Stimulated activated CD8-positive, alpha-beta memory T cell treated with anti-CD3 and anti-CD28 coated beads, Interleukin-15, amount 100 ng/mL, for 48 hours (primary cell): Measurements from ENCODE around the gene ZSCAN22.
"Not testable (repeated sequence)": the region's sequence is repeated elsewhere in the genome, so short reads cannot be mapped to it uniquely, and the experiment has no call there.

Source experiments
- DNase-seq, 2 donors: peaks; one replicate each; pipeline ENCODE4 v3.0.0-alpha.2; 2020; ENCODE audit warnings: low read depth in 2 of 2

Gene ZSCAN22

GRCh38 chr19:58372311-58373133 lies 45.7 kb downstream of the ZSCAN22 start:
- no peak for DNase-seq

GRCh38 chr19:58374200-58374599 lies 47.4 kb downstream of the ZSCAN22 start:
- DNase-seq: no peak

GRCh38 chr19:58376724-58377123 lies 49.9 kb downstream of the ZSCAN22 start:
- DNase-seq: not testable (repeated sequence)

- DNase-seq: no peak
Measured at GRCh38 chr19:58379246-58379645, 52.5 kb downstream of the ZSCAN22 start.

- no peak for DNase-seq
Measured at GRCh38 chr19:58380037-58380661, 53.4 kb downstream of the ZSCAN22 start.

- peak; percentile 97 to 98 for DNase-seq
Measured at GRCh38 chr19:58380662-58381459, 54.1 kb downstream of the ZSCAN22 start, which contains the start of gene ZNF837. Gene ZNF837 (minus strand): TSS chr19:58381030. CDS start chr19:58369332, 11,698 bp downstream.

- no peak for DNase-seq
Measured at GRCh38 chr19:58381460-58382212, 54.8 kb downstream of the ZSCAN22 start.

- DNase-seq: no peak
Measured at GRCh38 chr19:58382997-58383603, 56.3 kb downstream of the ZSCAN22 start.

- no peak for DNase-seq
Measured at GRCh38 chr19:58385313-58385890, 58.6 kb downstream of the ZSCAN22 start.

GRCh38 chr19:58385891-58386575 lies 59.2 kb downstream of the ZSCAN22 start:
- no peak for DNase-seq

- peak; percentile 90 to 93 for DNase-seq
Measured at GRCh38 chr19:58386576-58387337, 60.0 kb downstream of the ZSCAN22 start, which contains the start of gene RPS5. Gene RPS5 (plus strand): TSS chr19:58387269. CDS start chr19:58388138, 869 bp downstream.

- DNase-seq: no peak
Measured at GRCh38 chr19:58387338-58388174, 60.8 kb downstream of the ZSCAN22 start.

GRCh38 chr19:58388175-58388526 lies 61.4 kb downstream of the ZSCAN22 start:
- no peak for DNase-seq
